Suprapubic skin (tissue), 4 donors: Measurements from ENCODE around the gene TNNI3K. TPM values are rescaled to one million over a fixed set of nuclear protein-coding genes. Genes with fewer than 3 reads are reported as not detected.

Experiments used
- DNase-seq, 2 donors: peaks; one replicate each; pipeline ENCODE4 v3.0.0-alpha.2; 2019; ENCODE audit warnings: low spot score in 2 of 2
- H3K27ac ChIP-seq: fragments of 200-600 bp; sonication (generic); one replicate; pipeline ENCODE4 v1.5.1; 2019
- H3K27me3 ChIP-seq: fragments of 200-600 bp; sonication (generic); one replicate; pipeline ENCODE4 v1.5.1; 2019
- H3K36me3 ChIP-seq: fragments of 200-600 bp; sonication (generic); one replicate; pipeline ENCODE4 v1.5.1; 2019
- H3K4me1 ChIP-seq: fragments of 200-600 bp; sonication (generic); one replicate; pipeline ENCODE4 v1.5.1; 2019
- H3K4me3 ChIP-seq: fragments of 200-600 bp; sonication (generic); one replicate; pipeline ENCODE4 v1.5.1; 2019; ENCODE audit warnings: mild to moderate bottlenecking
- H3K9me3 ChIP-seq: fragments of 200-600 bp; sonication (generic); one replicate; pipeline ENCODE4 v1.5.1; 2019
- CTCF ChIP-seq, 2 donors: fragments of 200-600 bp in 1 of 2; fragments of 450-650 bp in 1 of 2; sonication (generic) in 1 of 2; IDR thresholded peaks; one replicate each; pipeline ENCODE4 v1.5.1; 2016 to 2019; ENCODE audit warnings: antibody characterized with exemption in 2 of 2, mild to moderate bottlenecking in 1 of 2, moderate library complexity in 1 of 2
- EP300 ChIP-seq: sonication (generic); formaldehyde crosslinking; IDR thresholded peaks from one replicate; pipeline ENCODE4 v1.6.1; 2017; ENCODE audit warnings: antibody characterized with exemption
- POLR2A ChIP-seq, 2 donors: fragments of 450-650 bp; IDR thresholded peaks; one replicate each; pipeline ENCODE4 v1.6.1; 2017; ENCODE audit warnings: antibody characterized with exemption in 2 of 2, mild to moderate bottlenecking in 2 of 2, moderate library complexity in 2 of 2
- POLR2AphosphoS5 ChIP-seq, 3 donors: sonication (generic); formaldehyde crosslinking; IDR thresholded peaks; one replicate each; pipeline ENCODE4 v1.6.1; 2017; ENCODE audit warnings: antibody characterized with exemption in 3 of 3
- WGBS: methylation state at CpG from one replicate; pipeline ENCODE4 v1.1.5; 2018; 5-methylcytosine and 5-hydroxymethylcytosine counted together
- total RNA-seq, 4 donors: library from RNA; depleted of rRNA; stranded (reverse); fragments of >200 nt; gene quantifications; one replicate each; pipeline ENCODE4 v1.1.0, GENCODE V29; 2016

TNNI3K gene
- total RNA-seq, 4 donors from 2014 or later: 0.76 to 3.2 (median 1.1) TPM; not detected in 1

DNA sequence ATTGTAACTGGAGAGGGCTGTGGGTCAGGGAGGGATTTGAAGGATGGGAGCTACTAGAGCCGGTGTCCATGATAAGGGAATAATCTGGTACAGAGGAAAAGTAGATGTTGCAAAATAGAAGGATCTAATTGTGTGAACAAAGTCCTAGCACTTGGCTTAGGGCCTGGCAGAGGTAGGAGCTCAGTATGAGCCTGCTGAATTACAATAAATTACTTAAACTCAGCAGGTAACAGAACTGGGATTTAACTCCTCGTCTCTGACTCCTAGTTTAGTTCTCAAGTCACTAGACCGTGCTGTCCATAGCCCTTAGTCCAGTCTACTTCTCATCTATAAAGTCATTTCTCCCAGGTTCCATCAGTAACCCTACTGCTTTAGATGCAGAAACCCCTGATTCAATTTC lies 157.0 kb downstream of the TNNI3K start:
- TF ChIP-seq POLR2A (IDR thresholded peaks at IDR 0.05): no peak
- TF ChIP-seq POLR2AphosphoS5 (IDR thresholded peaks at IDR 0.05): no peak
- no peak for TF ChIP-seq EP300
- TF ChIP-seq CTCF (IDR thresholded peaks at IDR 0.05): no peak
- Histone ChIP-seq H3K4me1 (no peaks in the 10 kb centered on the region), H3K27me3 (no peaks in the 10 kb centered on the region), H3K36me3 (no peaks in the 10 kb centered on the region), H3K4me3 (no peak overlapping the region), H3K27ac (no peak overlapping the region), H3K9me3 (no peaks in the 10 kb centered on the region)
- no peak for DNase-seq
- WGBS: 75% methylated on average over 3 of the region's 3 CpGs

DNA sequence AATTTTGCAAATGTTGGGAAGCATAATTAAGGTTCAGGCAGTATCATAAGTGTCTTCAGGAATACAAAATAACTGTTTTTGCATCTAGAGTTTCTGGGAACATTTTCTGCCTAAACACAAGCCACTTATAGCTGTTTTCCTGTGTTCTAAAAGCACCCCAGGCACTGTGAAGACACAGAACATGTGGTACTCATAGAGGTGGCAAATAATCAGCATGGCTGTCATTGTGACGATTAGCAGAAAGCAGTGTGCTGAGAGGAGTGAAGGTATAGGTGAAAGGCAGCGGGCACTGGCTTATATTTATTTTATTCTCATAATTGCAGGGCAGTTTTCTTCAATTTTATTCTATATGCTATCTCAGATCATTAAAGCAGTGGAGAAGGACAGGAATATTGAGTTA lies 157.7 kb downstream of the TNNI3K start:
- Histone ChIP-seq H3K4me1 (no peaks in the 10 kb centered on the region), H3K27ac (no peak overlapping the region), H3K36me3 (no peaks in the 10 kb centered on the region), H3K9me3 (no peaks in the 10 kb centered on the region), H3K27me3 (no peaks in the 10 kb centered on the region), H3K4me3 (no peak overlapping the region)
- 60% methylated on average over 2 of the region's 2 CpGs for WGBS
- no peak for TF ChIP-seq EP300
- no peak for TF ChIP-seq CTCF (IDR thresholded peaks at IDR 0.05)
- no peak for TF ChIP-seq POLR2AphosphoS5 (IDR thresholded peaks at IDR 0.05)
- no peak for TF ChIP-seq POLR2A (IDR thresholded peaks at IDR 0.05)
- DNase-seq: no peak

- no peak for DNase-seq
- Histone ChIP-seq H3K4me3 (no peak overlapping the region), H3K4me1 (no peaks in the 10 kb centered on the region), H3K36me3 (no peaks in the 10 kb centered on the region), H3K9me3 (no peaks in the 10 kb centered on the region), H3K27ac (no peak overlapping the region), H3K27me3 (no peaks in the 10 kb centered on the region)
- no peak for TF ChIP-seq POLR2AphosphoS5 (IDR thresholded peaks at IDR 0.05)
- TF ChIP-seq CTCF (IDR thresholded peaks at IDR 0.05): no peak
- no peak for TF ChIP-seq EP300
- TF ChIP-seq POLR2A (IDR thresholded peaks at IDR 0.05): no peak
- 54% methylated on average over 4 of the region's 4 CpGs for WGBS
Measured at GRCh38 chr1:74395571-74395970, 160.4 kb downstream of the TNNI3K start.

GRCh38 chr1:74396462-74396861 lies 161.3 kb downstream of the TNNI3K start:
- no peak overlapping the region for H3K27ac ChIP-seq
- no peaks in the 10 kb centered on the region for H3K27me3 ChIP-seq
- H3K4me3 ChIP-seq: no peak overlapping the region
- no peaks in the 10 kb centered on the region for H3K4me1 ChIP-seq
- no peak for DNase-seq
- H3K36me3 ChIP-seq: no peaks in the 10 kb centered on the region
- H3K9me3 ChIP-seq: no peaks in the 10 kb centered on the region
- TF ChIP-seq POLR2AphosphoS5 (IDR thresholded peaks at IDR 0.05): no peak
- WGBS: 59% methylated on average over 3 of the region's 3 CpGs

DNA sequence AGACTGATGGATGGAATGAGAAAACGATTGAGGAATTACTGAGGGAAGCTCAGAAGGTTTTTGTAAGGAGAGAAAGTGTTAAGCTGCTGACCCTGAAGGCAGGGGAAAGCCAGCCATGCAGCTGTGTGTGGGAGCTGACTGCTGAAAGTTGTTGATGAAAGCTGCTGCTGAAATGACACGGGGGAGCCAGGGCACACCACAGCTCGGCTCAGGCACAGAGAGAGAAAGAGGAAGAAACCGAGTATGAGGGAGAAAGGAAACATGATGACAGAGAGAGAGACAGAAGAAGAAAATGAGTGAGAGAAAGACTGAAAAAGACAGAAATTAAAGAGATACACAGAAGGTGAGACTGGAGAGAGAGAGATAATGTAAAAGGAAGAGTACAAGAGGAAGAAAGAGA lies 161.7 kb downstream of the TNNI3K start:
- H3K36me3 ChIP-seq: no peaks in the 10 kb centered on the region
- TF ChIP-seq POLR2A (IDR thresholded peaks at IDR 0.05) (no peak), CTCF (IDR thresholded peaks at IDR 0.05) (no peak), POLR2AphosphoS5 (IDR thresholded peaks at IDR 0.05) (no peak), EP300 (no peak)
- no peak overlapping the region for H3K27ac ChIP-seq
- no peak for DNase-seq
- no peak overlapping the region for H3K4me3 ChIP-seq
- 16% methylated on average over 4 of the region's 4 CpGs for WGBS
- no peaks in the 10 kb centered on the region for H3K9me3 ChIP-seq
- no peaks in the 10 kb centered on the region for H3K4me1 ChIP-seq
- no peaks in the 10 kb centered on the region for H3K27me3 ChIP-seq

DNA sequence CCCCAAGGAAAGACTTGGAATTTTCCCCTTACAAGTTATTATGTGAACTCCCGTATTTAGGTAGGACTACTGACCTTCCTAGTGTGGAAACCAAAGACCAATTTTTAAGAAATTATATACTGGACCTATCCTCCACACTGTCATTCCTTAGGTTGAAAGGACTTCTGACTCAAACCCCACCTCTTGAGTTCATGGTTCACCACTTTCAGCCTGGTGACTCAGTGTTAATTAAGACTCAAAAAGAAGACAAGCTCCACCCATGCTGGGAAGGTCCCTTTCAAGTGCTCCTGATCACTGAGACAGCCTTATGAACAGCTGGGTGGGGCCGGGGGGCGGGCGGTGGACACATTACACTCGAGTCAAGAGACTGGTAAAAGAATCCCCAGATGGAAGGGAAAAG lies 164.1 kb downstream of the TNNI3K start:
- H3K36me3 ChIP-seq: no peaks in the 10 kb centered on the region
- no peak for DNase-seq
- TF ChIP-seq POLR2A (IDR thresholded peaks at IDR 0.05): no peak
- no peak for TF ChIP-seq EP300
- no peak for TF ChIP-seq POLR2AphosphoS5 (IDR thresholded peaks at IDR 0.05)
- TF ChIP-seq CTCF (IDR thresholded peaks at IDR 0.05): no peak
- no peak overlapping the region for H3K27ac ChIP-seq
- no peaks in the 10 kb centered on the region for H3K27me3 ChIP-seq
- no peaks in the 10 kb centered on the region for H3K4me1 ChIP-seq
- WGBS: 84% methylated on average over 5 of the region's 5 CpGs
- no peak overlapping the region for H3K4me3 ChIP-seq
- H3K9me3 ChIP-seq: no peaks in the 10 kb centered on the region
